B cell (primary cell): ENCODE data around the gene ACVR1. TPM values are rescaled to one million over a fixed set of nuclear protein-coding genes. Genes with fewer than 3 reads are reported as not detected.

ENCODE experiments used
- ATAC-seq: fragments of 200-7000 bp; cut with Tn5 transposase; one replicate; pipeline ENCODE4 v1.10.0; 2021; ENCODE audit warnings: low read depth, mild to moderate bottlenecking, moderate number of reproducible peaks, moderate library complexity
- CTCF ChIA-PET: fragments of 350-600 bp; sonication (Branson Sonifier 250); formaldehyde crosslinking; loops from one replicate; lab custom pipeline; 2021; ENCODE audit warnings: antibody characterized with exemption, inconsistent platforms; lab: Charles Lee
- POLR2A ChIA-PET: fragments of 350-600 bp; sonication (Branson Sonifier 250); formaldehyde crosslinking; loops from one replicate; lab custom pipeline; 2021; ENCODE audit warnings: antibody characterized with exemption; lab: Charles Lee
- DNase-seq: peaks from one replicate; pipeline ENCODE4 v3.0.0; 2013
- H2AFZ ChIP-seq: 2 replicates; pipeline ENCODE4 v1.6.1; 2012; ENCODE audit warnings: mild to moderate bottlenecking, low read depth, low read length; ENCODE audit not compliant: insufficient read depth, poor library complexity, severe bottlenecking
- H3K27ac ChIP-seq, 2 donors: 1 replicate in 1 of 2; 2 replicates in 1 of 2; pipeline ENCODE4 v1.5.1; 2012 to 2013; ENCODE audit warnings: low read length in 2 of 2, mild to moderate bottlenecking in 2 of 2, moderate library complexity in 1 of 2
- H3K27me3 ChIP-seq, 4 experiments: fragments of 200-600 bp in 1 of 4; sonication (generic) in 1 of 4; replicated peaks in 1 of 4; 1 replicate in 2 of 4; 2 replicates in 2 of 4; pipeline versions ENCODE4 v1.6.1 to v1.7.0; 2013 to 2016; ENCODE audit warnings: low read length in 3 of 4, mild to moderate bottlenecking in 2 of 4, mixed read lengths in 1 of 4, moderate library complexity in 1 of 4; ENCODE audit not compliant: insufficient read depth in 4 of 4, control insufficient read depth in 3 of 4; ENCODE audit errors: control extremely low read depth in 1 of 4
- H3K36me3 ChIP-seq, 2 experiments: replicated peaks in 1 of 2; 1 replicate in 1 of 2; 2 replicates in 1 of 2; pipeline versions ENCODE4 v1.6.1 to v1.7.1; 2013; ENCODE audit warnings: low read length in 1 of 2; ENCODE audit not compliant: insufficient read depth in 2 of 2, control insufficient read depth in 1 of 2; ENCODE audit errors: control extremely low read depth in 1 of 2, extremely low read depth in 1 of 2
- H3K4me1 ChIP-seq, 2 donors: fragments of 200-600 bp in 1 of 2; sonication (generic) in 1 of 2; 1 replicate in 1 of 2; 2 replicates in 1 of 2; pipeline versions ENCODE4 v1.5.1 to v1.6.1; 2013 to 2017; ENCODE audit warnings: low read length in 2 of 2; ENCODE audit not compliant: control insufficient read depth in 2 of 2, insufficient read depth in 2 of 2
- H3K4me2 ChIP-seq: replicated peaks from 2 replicates; pipeline ENCODE3; 2012; ENCODE audit warnings: mild to moderate bottlenecking, low read depth, low read length; ENCODE audit not compliant: poor library complexity, severe bottlenecking
- H3K4me3 ChIP-seq, 5 experiments: fragments of 200-600 bp in 1 of 5; sonication (generic) in 1 of 5; 1 replicate in 3 of 5; 2 replicates in 2 of 5; pipeline versions ENCODE4 v1.5.1 to v1.7.0; 2011 to 2016; ENCODE audit warnings: low read length in 4 of 5, mild to moderate bottlenecking in 4 of 5, low read depth in 2 of 5, control low read depth in 1 of 5, moderate library complexity in 1 of 5; ENCODE audit not compliant: insufficient read depth in 1 of 5; ENCODE audit errors: control extremely low read depth in 1 of 5, extremely low read depth in 1 of 5
- H3K79me2 ChIP-seq: fragments of 200-600 bp; sonication (generic); one replicate; pipeline ENCODE4 v1.6.0; 2016; ENCODE audit warnings: low read length; ENCODE audit not compliant: control insufficient read depth, insufficient read depth
- H3K9ac ChIP-seq: fragments of 200-600 bp; sonication (generic); 2 replicates; pipeline ENCODE4 v1.6.1; 2017; ENCODE audit warnings: mild to moderate bottlenecking, low read length, moderate library complexity
- H3K9me3 ChIP-seq, 3 donors: one replicate each; pipeline versions ENCODE4 v1.6.1 to v1.7.1; 2013; ENCODE audit warnings: low read length in 2 of 3; ENCODE audit not compliant: control insufficient read depth in 2 of 3, insufficient read depth in 1 of 3; ENCODE audit errors: control extremely low read depth in 1 of 3
- H4K20me1 ChIP-seq: 2 replicates; pipeline ENCODE4 v1.6.0; 2012; ENCODE audit warnings: mild to moderate bottlenecking, low read length; ENCODE audit not compliant: insufficient read depth, control insufficient read depth, poor library complexity, severe bottlenecking
- H3K27ac Mint-ChIP-seq: one replicate; pipeline ENCODE4 v1.8.0; 2021; ENCODE audit warnings: mixed read lengths
- H3K27me3 Mint-ChIP-seq: one replicate; pipeline ENCODE4 v1.8.0; 2021; ENCODE audit warnings: mixed read lengths
- H3K4me1 Mint-ChIP-seq: one replicate; pipeline ENCODE4 v1.8.0; 2021; ENCODE audit warnings: mixed read lengths
- H3K4me3 Mint-ChIP-seq: one replicate; pipeline ENCODE4 v1.8.0; 2021; ENCODE audit warnings: mixed read lengths
- H3K9me3 Mint-ChIP-seq: one replicate; pipeline ENCODE4 v1.8.0; 2022; ENCODE audit warnings: mixed read lengths; ENCODE audit not compliant: insufficient read depth
- EZH2 ChIP-seq: IDR thresholded peaks from 2 replicates; pipeline ENCODE4 v1.6.1; 2012; ENCODE audit warnings: borderline replicate concordance, low read depth, mild to moderate bottlenecking, moderate library complexity, low read length; ENCODE audit not compliant: insufficient read depth, poor library complexity, severe bottlenecking
- WGBS: methylation state at CpG from one replicate; pipeline ENCODE4 v1.1.5; 2013; ENCODE audit warnings: missing lambda C conversion rate; ENCODE audit not compliant: insufficient coverage; 5-methylcytosine and 5-hydroxymethylcytosine counted together
- intact Hi-C: fragments of 100-400 bp; cut with micrococcal nuclease; formaldehyde crosslinking; loops from one replicate; pipeline ENCODE4 v1.10.0; 2022
- polyA plus RNA-seq: library from polyadenylated mRNA; depleted of rRNA; stranded (reverse); fragments of >200 nt; gene quantifications from 2 replicates; pipeline ENCODE4 v1.2.3, GENCODE V29; 2012
- total RNA-seq, 2 donors: library from RNA; stranded (reverse); fragments of 120-200 nt in 1 of 2; gene quantifications; 1 replicate in 1 of 2; 2 replicates in 1 of 2; pipeline versions ENCODE4 v1.2.3 to v1.2.4, GENCODE V29; 2013 to 2022
- TF ChIP-seq, protein P1 (sequence below): fragments of 200-600 bp; IDR thresholded peaks from one replicate; pipeline ENCODE4 v1.8.0; 2022; ENCODE audit warnings: antibody characterized with exemption, mild to moderate bottlenecking

Gene ACVR1
- total and polyA plus RNA-seq, 2 donors (not counting 1 experiment from before 2014, with no cell fraction given), result 3.7 to 11.7 TPM

DNA sequence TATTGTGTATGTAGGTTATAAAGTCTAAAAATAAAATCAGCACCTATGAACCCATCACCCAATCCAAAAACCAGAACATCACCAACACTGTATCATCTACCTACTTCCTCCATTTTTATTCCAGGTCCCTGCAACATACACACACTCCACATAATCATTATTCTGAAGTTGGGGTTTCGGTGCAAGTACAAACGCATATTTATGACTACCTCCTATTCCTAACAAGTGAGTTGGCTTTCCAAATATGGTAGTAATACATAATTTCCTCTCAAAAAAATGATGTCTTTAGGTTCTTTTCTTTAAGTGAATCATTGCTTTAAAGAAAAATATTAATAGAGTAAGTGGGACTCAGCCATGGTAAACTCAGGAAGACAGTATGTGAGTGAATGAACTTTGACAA is 3.3 kb downstream of the ACVR1 start:
- no peaks in the 10 kb centered on the region for H3K9me3 Mint-ChIP-seq
- Histone ChIP-seq H3K27ac (no peak overlapping the region), H2AFZ (no peak overlapping the region), H3K9me3 (no peaks in the 10 kb centered on the region), H3K4me2 (no peak overlapping the region), H3K79me2 (no peaks in the 10 kb centered on the region), H3K36me3 (no peaks in the 10 kb centered on the region), H3K27me3 (no peaks in the 10 kb centered on the region), H3K4me3 (no peak overlapping the region), H4K20me1 (no peaks in the 10 kb centered on the region), H3K9ac (no peak overlapping the region), H3K4me1 (peaks cover 14 to 19% of the 10 kb centered on the region in 2 donors)
- peaks cover 24% of the 10 kb centered on the region for H3K4me1 Mint-ChIP-seq
- H3K27me3 Mint-ChIP-seq, result no peaks in the 10 kb centered on the region
- DNase-seq (no peak), ATAC-seq (no peak)
- TF ChIP-seq EZH2, result no peak
- TF ChIP-seq, protein P1, sequence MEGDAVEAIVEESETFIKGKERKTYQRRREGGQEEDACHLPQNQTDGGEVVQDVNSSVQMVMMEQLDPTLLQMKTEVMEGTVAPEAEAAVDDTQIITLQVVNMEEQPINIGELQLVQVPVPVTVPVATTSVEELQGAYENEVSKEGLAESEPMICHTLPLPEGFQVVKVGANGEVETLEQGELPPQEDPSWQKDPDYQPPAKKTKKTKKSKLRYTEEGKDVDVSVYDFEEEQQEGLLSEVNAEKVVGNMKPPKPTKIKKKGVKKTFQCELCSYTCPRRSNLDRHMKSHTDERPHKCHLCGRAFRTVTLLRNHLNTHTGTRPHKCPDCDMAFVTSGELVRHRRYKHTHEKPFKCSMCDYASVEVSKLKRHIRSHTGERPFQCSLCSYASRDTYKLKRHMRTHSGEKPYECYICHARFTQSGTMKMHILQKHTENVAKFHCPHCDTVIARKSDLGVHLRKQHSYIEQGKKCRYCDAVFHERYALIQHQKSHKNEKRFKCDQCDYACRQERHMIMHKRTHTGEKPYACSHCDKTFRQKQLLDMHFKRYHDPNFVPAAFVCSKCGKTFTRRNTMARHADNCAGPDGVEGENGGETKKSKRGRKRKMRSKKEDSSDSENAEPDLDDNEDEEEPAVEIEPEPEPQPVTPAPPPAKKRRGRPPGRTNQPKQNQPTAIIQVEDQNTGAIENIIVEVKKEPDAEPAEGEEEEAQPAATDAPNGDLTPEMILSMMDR, result no peak
- WGBS, result no CpG with 5 or more reads among the region's 2 CpGs
- ChIA-PET CTCF (no interaction called here), POLR2A (no interaction called here)
- H3K4me3 Mint-ChIP-seq, result no peak overlapping the region
- no peak overlapping the region for H3K27ac Mint-ChIP-seq
- intact Hi-C loops, result loop anchor here (10.0 kb wide), 2 partner anchors 548 to 1412 kb away; partner anchors contain the start of genes ERMN and WDSUB1

DNA sequence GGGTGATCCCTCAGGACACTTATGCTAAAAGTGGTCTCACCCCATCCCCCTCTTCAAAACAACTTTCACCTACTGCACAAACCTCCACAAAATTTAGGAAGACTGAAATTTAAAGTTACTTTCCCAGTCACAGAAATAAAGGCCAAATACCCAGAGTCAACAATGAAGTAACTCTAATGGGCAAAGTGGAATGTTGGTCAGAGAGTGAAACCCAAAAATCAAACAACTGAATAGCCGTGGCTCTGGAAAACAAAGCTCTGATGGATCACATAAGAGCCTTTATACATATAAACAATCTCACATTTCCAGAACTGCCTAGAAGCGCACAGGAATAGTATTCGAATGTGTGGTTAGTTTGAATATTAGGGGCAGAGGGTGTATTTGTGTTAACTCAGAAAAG is 4.7 kb downstream of the ACVR1 start:
- Histone ChIP-seq H3K9me3 (no peaks in the 10 kb centered on the region), H3K9ac (no peak overlapping the region), H3K4me2 (no peak overlapping the region), H3K79me2 (no peaks in the 10 kb centered on the region), H3K27ac (no peak overlapping the region), H4K20me1 (no peaks in the 10 kb centered on the region), H3K4me1 (peaks cover 4 to 8% of the 10 kb centered on the region in 2 donors), H3K27me3 (no peaks in the 10 kb centered on the region), H2AFZ (no peak overlapping the region), H3K4me3 (no peak overlapping the region), H3K36me3 (no peaks in the 10 kb centered on the region)
- TF ChIP-seq EZH2, result no peak
- TF ChIP-seq, protein P1, result no peak
- Mint-ChIP-seq H3K27me3 (no peaks in the 10 kb centered on the region), H3K4me3 (no peak overlapping the region), H3K27ac (no peak overlapping the region), H3K9me3 (no peaks in the 10 kb centered on the region), H3K4me1 (peaks cover 15% of the 10 kb centered on the region)
- ATAC-seq (no peak), DNase-seq (no peak)
- intact Hi-C loops, result loop anchor here (10.0 kb wide), 2 partner anchors 547 to 1413 kb away; partner anchors contain the start of genes ERMN and WDSUB1
- ChIA-PET POLR2A (no interaction called here), CTCF (no interaction called here)
- no CpG with 5 or more reads among the region's 3 CpGs for WGBS
